GM23338 (cell line): ENCODE data around the gene LOXHD1. TPM values are rescaled to one million over a fixed set of nuclear protein-coding genes. Genes with fewer than 3 reads are reported as not detected.

ENCODE experiments used
- ATAC-seq: fragments of 200-7000 bp; cut with Tn5 transposase; 3 replicates; pipeline ENCODE4 v1.9.1; 2020
- DNase-seq: peaks from one replicate; pipeline ENCODE4 v3.0.0-alpha.2; 2015; ENCODE audit warnings: low spot score
- H2AFZ ChIP-seq: fragments of 200-600 bp; sonication (generic); 2 replicates; pipeline ENCODE4 v1.8.0; 2016; ENCODE audit warnings: antibody characterized with exemption, mild to moderate bottlenecking, moderate library complexity
- H3F3A ChIP-seq: fragments of 200-600 bp; sonication (generic); replicated peaks from 2 replicates; pipeline ENCODE4 v1.8.0; 2017; ENCODE audit warnings: antibody characterized with exemption, mixed run types, low read depth
- H3K27ac ChIP-seq: fragments of 200-600 bp; sonication (generic); 2 replicates; pipeline ENCODE4 v1.6.1; 2016; ENCODE audit warnings: low read depth
- H3K27me3 ChIP-seq: fragments of 200-600 bp; sonication (generic); 2 replicates; pipeline ENCODE4 v1.8.0; 2016; ENCODE audit warnings: mild to moderate bottlenecking, mixed run types, moderate library complexity; ENCODE audit not compliant: insufficient read depth
- H3K36me3 ChIP-seq: fragments of 200-600 bp; sonication (generic); 2 replicates; pipeline ENCODE4 v1.8.0; 2016; ENCODE audit warnings: mild to moderate bottlenecking; ENCODE audit not compliant: insufficient read depth
- H3K4me1 ChIP-seq: fragments of 200-600 bp; sonication (generic); 2 replicates; pipeline ENCODE4 v1.8.0; 2016; ENCODE audit warnings: mild to moderate bottlenecking, moderate library complexity; ENCODE audit not compliant: insufficient read depth
- H3K4me2 ChIP-seq: fragments of 200-600 bp; sonication (generic); 2 replicates; pipeline ENCODE4 v1.7.1; 2017; ENCODE audit warnings: mixed run types
- H3K4me3 ChIP-seq: fragments of 200-600 bp; sonication (generic); 2 replicates; pipeline ENCODE4 v1.6.1; 2016; ENCODE audit warnings: mixed run types
- H3K79me2 ChIP-seq: fragments of 200-600 bp; sonication (generic); replicated peaks from 2 replicates; pipeline ENCODE4 v1.8.0; 2017; ENCODE audit warnings: mild to moderate bottlenecking; ENCODE audit not compliant: insufficient read depth
- H3K9me2 ChIP-seq: fragments of 200-600 bp; sonication (generic); 2 replicates; pipeline ENCODE4 v1.8.0; 2017; ENCODE audit not compliant: insufficient read depth
- H4K20me1 ChIP-seq: fragments of 200-600 bp; sonication (generic); replicated peaks from 2 replicates; pipeline ENCODE4 v1.8.0; 2017; ENCODE audit warnings: mild to moderate bottlenecking; ENCODE audit not compliant: insufficient read depth
- H3K27ac Mint-ChIP-seq: 2 replicates; pipeline ENCODE4 v1.8.0; 2020; ENCODE audit warnings: inconsistent platforms, mild to moderate bottlenecking, moderate library complexity, mixed read lengths
- H3K27me3 Mint-ChIP-seq: 3 replicates; pipeline ENCODE4 v1.8.0; 2022; ENCODE audit warnings: low read depth, mild to moderate bottlenecking, moderate library complexity, mixed read lengths, inconsistent platforms; ENCODE audit not compliant: insufficient read depth, poor library complexity
- H3K36me3 Mint-ChIP-seq: 3 replicates; pipeline ENCODE4 v1.8.0; 2021; ENCODE audit warnings: low read depth, mild to moderate bottlenecking, inconsistent platforms, moderate library complexity, mixed read lengths
- H3K4me1 Mint-ChIP-seq: 3 replicates; pipeline ENCODE4 v1.8.0; 2020; ENCODE audit warnings: mild to moderate bottlenecking, inconsistent platforms, mixed read lengths
- H3K4me3 Mint-ChIP-seq: 3 replicates; pipeline ENCODE4 v1.8.0; 2021; ENCODE audit warnings: moderate library complexity, mild to moderate bottlenecking, inconsistent platforms, mixed read lengths
- H3K9me3 Mint-ChIP-seq: 3 replicates; pipeline ENCODE4 v1.8.0; 2020; ENCODE audit warnings: moderate library complexity, mild to moderate bottlenecking, inconsistent platforms, mixed read lengths
- CREB1 ChIP-seq: fragments of 250-450 bp; sonication (Bioruptor Pico); IDR thresholded peaks from 2 replicates; pipeline ENCODE4 v1.5.0; 2020; ENCODE audit warnings: low read depth, mild to moderate bottlenecking, moderate library complexity
- EZH2phosphoT487 ChIP-seq: fragments of 200-600 bp; sonication (generic); IDR thresholded peaks from one replicate; pipeline ENCODE4 v1.8.1; 2018; ENCODE audit warnings: antibody characterized with exemption; ENCODE audit not compliant: unreplicated experiment
- POLR2AphosphoS5 ChIP-seq: IDR thresholded peaks from 2 replicates; pipeline ENCODE4 v1.6.1; 2016; ENCODE audit warnings: antibody characterized with exemption, low read depth
- STAT1 ChIP-seq: IDR thresholded peaks from one replicate; pipeline ENCODE4 v1.6.1; 2016; ENCODE audit warnings: antibody characterized with exemption; ENCODE audit not compliant: unreplicated experiment
- ZNF331 ChIP-seq: fragments of 250-450 bp; sonication (Bioruptor Pico); IDR thresholded peaks from 2 replicates; pipeline ENCODE4 v1.5.0; 2020; ENCODE audit warnings: low read depth, mild to moderate bottlenecking, moderate library complexity
- polyA plus RNA-seq: library from polyadenylated mRNA; unstranded; fragments of >200 nt; fragmentation: Nextera tagmentation; extraction: Ambion mirVana; gene quantifications from 2 replicates; pipeline ENCODE4 v1.2.1, GENCODE V29; 2016
- total RNA-seq: library from RNA; depleted of rRNA; stranded (reverse); fragments of >200 nt; shearing (Covaris generic); gene quantifications from 2 replicates; pipeline ENCODE4 v1.2.3, GENCODE V29; 2014
- TF ChIP-seq, protein P1 (sequence below): fragments of 250-450 bp; sonication (Bioruptor Pico); IDR thresholded peaks from 2 replicates; pipeline ENCODE4 v1.5.0; 2020; ENCODE audit warnings: mild to moderate bottlenecking, moderate library complexity
- TF ChIP-seq, protein P2 (sequence below), 2 experiments: fragments of 200-600 bp in 1 of 2; sonication (generic) in 1 of 2; conservative IDR thresholded peaks; 2 replicates each; pipeline versions ENCODE4 v1.5.1 to v1.6.1; 2016 to 2017; ENCODE audit warnings: antibody characterized with exemption in 2 of 2, low read depth in 2 of 2, mild to moderate bottlenecking in 2 of 2, moderate library complexity in 1 of 2

LOXHD1 gene
- total and polyA plus RNA-seq, 2 experiments from 2014 or later: 0.17 TPM; not detected in 1

DNA sequence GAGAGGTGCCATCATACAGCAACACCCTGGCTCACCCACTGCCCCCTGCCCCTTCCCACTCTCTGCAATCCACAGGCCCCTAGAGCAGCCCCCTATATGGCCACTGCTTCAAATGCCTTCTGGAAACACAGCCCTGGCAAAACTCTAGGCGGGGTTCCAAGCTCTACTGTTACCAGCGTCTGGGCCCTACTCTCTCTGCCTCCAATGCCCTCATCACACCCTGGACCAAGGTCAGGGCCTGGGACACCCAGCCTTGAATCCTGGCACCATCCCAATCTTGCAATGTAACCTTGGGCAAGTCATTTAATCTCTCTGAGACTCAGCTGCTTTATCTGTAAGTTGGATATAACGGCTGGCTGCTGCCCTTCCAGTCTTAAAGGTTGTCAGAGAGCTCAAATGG is 39.2 kb upstream of the LOXHD1 start:
- H3K4me2 ChIP-seq: no peak overlapping the region
- Mint-ChIP-seq H3K36me3 (no peaks in the 10 kb centered on the region), H3K27me3 (peaks cover 7% of the 10 kb centered on the region), H3K9me3 (peaks cover 2% of the 10 kb centered on the region; the same call in 2 of the 3 replicates), H3K27ac (no peak overlapping the region), H3K4me1 (peaks cover 23% of the 10 kb centered on the region), H3K4me3 (no peak overlapping the region)
- TF ChIP-seq, protein P1, sequence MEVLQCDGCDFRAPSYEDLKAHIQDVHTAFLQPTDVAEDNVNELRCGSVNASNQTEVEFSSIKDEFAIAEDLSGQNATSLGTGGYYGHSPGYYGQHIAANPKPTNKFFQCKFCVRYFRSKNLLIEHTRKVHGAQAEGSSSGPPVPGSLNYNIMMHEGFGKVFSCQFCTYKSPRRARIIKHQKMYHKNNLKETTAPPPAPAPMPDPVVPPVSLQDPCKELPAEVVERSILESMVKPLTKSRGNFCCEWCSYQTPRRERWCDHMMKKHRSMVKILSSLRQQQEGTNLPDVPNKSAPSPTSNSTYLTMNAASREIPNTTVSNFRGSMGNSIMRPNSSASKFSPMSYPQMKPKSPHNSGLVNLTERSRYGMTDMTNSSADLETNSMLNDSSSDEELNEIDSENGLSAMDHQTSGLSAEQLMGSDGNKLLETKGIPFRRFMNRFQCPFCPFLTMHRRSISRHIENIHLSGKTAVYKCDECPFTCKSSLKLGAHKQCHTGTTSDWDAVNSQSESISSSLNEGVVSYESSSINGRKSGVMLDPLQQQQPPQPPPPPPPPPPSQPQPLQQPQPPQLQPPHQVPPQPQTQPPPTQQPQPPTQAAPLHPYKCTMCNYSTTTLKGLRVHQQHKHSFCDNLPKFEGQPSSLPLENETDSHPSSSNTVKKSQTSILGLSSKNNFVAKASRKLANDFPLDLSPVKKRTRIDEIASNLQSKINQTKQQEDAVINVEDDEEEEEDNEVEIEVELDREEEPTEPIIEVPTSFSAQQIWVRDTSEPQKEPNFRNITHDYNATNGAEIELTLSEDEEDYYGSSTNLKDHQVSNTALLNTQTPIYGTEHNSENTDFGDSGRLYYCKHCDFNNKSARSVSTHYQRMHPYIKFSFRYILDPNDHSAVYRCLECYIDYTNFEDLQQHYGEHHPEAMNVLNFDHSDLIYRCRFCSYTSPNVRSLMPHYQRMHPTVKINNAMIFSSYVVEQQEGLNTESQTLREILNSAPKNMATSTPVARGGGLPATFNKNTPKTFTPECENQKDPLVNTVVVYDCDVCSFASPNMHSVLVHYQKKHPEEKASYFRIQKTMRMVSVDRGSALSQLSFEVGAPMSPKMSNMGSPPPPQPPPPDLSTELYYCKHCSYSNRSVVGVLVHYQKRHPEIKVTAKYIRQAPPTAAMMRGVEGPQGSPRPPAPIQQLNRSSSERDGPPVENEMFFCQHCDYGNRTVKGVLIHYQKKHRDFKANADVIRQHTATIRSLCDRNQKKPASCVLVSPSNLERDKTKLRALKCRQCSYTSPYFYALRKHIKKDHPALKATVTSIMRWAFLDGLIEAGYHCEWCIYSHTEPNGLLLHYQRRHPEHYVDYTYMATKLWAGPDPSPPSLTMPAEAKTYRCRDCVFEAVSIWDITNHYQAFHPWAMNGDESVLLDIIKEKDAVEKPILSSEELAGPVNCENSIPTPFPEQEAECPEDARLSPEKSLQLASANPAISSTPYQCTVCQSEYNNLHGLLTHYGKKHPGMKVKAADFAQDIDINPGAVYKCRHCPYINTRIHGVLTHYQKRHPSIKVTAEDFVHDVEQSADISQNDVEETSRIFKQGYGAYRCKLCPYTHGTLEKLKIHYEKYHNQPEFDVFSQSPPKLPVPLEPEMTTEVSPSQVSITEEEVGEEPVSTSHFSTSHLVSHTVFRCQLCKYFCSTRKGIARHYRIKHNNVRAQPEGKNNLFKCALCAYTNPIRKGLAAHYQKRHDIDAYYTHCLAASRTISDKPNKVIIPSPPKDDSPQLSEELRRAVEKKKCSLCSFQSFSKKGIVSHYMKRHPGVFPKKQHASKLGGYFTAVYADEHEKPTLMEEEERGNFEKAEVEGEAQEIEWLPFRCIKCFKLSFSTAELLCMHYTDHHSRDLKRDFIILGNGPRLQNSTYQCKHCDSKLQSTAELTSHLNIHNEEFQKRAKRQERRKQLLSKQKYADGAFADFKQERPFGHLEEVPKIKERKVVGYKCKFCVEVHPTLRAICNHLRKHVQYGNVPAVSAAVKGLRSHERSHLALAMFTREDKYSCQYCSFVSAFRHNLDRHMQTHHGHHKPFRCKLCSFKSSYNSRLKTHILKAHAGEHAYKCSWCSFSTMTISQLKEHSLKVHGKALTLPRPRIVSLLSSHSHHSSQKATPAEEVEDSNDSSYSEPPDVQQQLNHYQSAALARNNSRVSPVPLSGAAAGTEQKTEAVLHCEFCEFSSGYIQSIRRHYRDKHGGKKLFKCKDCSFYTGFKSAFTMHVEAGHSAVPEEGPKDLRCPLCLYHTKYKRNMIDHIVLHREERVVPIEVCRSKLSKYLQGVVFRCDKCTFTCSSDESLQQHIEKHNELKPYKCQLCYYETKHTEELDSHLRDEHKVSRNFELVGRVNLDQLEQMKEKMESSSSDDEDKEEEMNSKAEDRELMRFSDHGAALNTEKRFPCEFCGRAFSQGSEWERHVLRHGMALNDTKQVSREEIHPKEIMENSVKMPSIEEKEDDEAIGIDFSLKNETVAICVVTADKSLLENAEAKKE (CRISPR knock-in tag): no peak
- TF ChIP-seq EZH2phosphoT487: no peak
- H3K4me1 ChIP-seq: peaks cover 8% of the 10 kb centered on the region; the same call in 1 of the 2 replicates
- H3K27me3 ChIP-seq: no peaks in the 10 kb centered on the region
- H3F3A ChIP-seq: no peaks in the 10 kb centered on the region
- no peaks in the 10 kb centered on the region for H3K9me2 ChIP-seq
- H3K36me3 ChIP-seq: no peaks in the 10 kb centered on the region
- ATAC-seq (no peak), DNase-seq (no peak)
- H4K20me1 ChIP-seq: no peaks in the 10 kb centered on the region
- no peak overlapping the region for H3K4me3 ChIP-seq
- H3K79me2 ChIP-seq: no peaks in the 10 kb centered on the region
- H2AFZ ChIP-seq: no peak overlapping the region
- no peak overlapping the region for H3K27ac ChIP-seq

DNA sequence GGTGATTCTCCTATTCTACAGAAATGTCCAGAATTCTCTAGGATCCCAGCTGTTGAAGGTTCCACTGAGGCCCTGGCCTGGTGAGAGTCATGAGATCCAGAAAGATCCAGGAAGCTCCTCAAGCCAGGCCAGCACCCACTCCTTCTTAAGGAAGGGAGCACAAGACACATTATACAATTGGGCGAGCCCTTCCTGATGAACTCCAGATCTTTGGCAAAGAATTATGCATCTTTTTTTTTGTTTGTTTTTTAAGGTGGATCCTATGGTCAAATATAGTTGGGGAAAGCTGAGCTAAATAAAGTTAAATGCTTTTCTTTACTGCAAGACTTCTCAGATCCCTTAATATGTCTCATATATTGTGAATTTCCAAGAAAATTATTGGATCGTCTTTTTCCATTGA is 37.0 kb upstream of the LOXHD1 start:
- no peak overlapping the region for H2AFZ ChIP-seq
- no peaks in the 10 kb centered on the region for H3K9me2 ChIP-seq
- no peaks in the 10 kb centered on the region for H3F3A ChIP-seq
- no peaks in the 10 kb centered on the region for H3K36me3 Mint-ChIP-seq
- no peaks in the 10 kb centered on the region for H3K79me2 ChIP-seq
- no peak overlapping the region for H3K4me3 Mint-ChIP-seq
- no peaks in the 10 kb centered on the region for H3K36me3 ChIP-seq
- peaks cover 10% of the 10 kb centered on the region for H3K27me3 Mint-ChIP-seq
- no peaks in the 10 kb centered on the region for H4K20me1 ChIP-seq
- no peak overlapping the region for H3K27ac Mint-ChIP-seq
- H3K4me3 ChIP-seq: no peak overlapping the region
- H3K4me1 Mint-ChIP-seq: peaks cover 23% of the 10 kb centered on the region
- peaks cover 8% of the 10 kb centered on the region; the same call in 1 of the 2 replicates for H3K4me1 ChIP-seq
- H3K4me2 ChIP-seq: no peak overlapping the region
- ATAC-seq (no peak), DNase-seq (no peak)
- peaks cover 2% of the 10 kb centered on the region; the same call in 2 of the 3 replicates for H3K9me3 Mint-ChIP-seq
- H3K27me3 ChIP-seq: no peaks in the 10 kb centered on the region
- H3K27ac ChIP-seq: no peak overlapping the region
- TF ChIP-seq POLR2AphosphoS5 (no peak), STAT1 (no peak), CREB1 (CRISPR knock-in tag) (no peak), EZH2phosphoT487 (no peak), ZNF331 (CRISPR knock-in tag) (no peak)
- TF ChIP-seq, protein P2, sequence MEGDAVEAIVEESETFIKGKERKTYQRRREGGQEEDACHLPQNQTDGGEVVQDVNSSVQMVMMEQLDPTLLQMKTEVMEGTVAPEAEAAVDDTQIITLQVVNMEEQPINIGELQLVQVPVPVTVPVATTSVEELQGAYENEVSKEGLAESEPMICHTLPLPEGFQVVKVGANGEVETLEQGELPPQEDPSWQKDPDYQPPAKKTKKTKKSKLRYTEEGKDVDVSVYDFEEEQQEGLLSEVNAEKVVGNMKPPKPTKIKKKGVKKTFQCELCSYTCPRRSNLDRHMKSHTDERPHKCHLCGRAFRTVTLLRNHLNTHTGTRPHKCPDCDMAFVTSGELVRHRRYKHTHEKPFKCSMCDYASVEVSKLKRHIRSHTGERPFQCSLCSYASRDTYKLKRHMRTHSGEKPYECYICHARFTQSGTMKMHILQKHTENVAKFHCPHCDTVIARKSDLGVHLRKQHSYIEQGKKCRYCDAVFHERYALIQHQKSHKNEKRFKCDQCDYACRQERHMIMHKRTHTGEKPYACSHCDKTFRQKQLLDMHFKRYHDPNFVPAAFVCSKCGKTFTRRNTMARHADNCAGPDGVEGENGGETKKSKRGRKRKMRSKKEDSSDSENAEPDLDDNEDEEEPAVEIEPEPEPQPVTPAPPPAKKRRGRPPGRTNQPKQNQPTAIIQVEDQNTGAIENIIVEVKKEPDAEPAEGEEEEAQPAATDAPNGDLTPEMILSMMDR (conservative IDR thresholded peaks at IDR 0.05; ENCODE audit: low read depth in 2 of 2): no peak
